K562 (cell line): ENCODE results near the gene SETD1B. TPM values are rescaled to one million over a fixed set of nuclear protein-coding genes. Genes with fewer than 3 reads are reported as not detected.

Source experiments
- ATAC-seq: fragments of 200-7000 bp; cut with Tn5 transposase; 3 replicates; pipeline ENCODE4 v1.9.1; 2020; ENCODE audit warnings: moderate library complexity
- BruUV-seq: library from RNA; stranded (reverse); fragments of 400-500 nt; replicated peaks from 2 replicates; lab custom pipeline; 2021; lab: Mats Ljungman, UMichigan
- CTCF ChIA-PET: fragments of 300-600 bp; formaldehyde crosslinking; extraction: SDS; loops from one replicate; lab custom pipeline; 2021; ENCODE audit warnings: low intra/inter-chr PET ratio; lab: Yijun Ruan, JAX
- POLR2A ChIA-PET: fragments of 300-600, 350-650 bp; sonication (Branson Sonifier 250); formaldehyde crosslinking; extraction: SDS; loops from one replicate; lab custom pipeline; 2021; ENCODE audit warnings: antibody characterized with exemption, inconsistent platforms; lab: Yijun Ruan, JAX
- DNase-seq, 4 experiments: peaks; one replicate each; pipeline versions ENCODE4 v3.0.0 to v3.0.0-alpha.2; 2011 to 2018; ENCODE audit warnings: low spot score in 3 of 4, mixed read lengths in 3 of 4; ENCODE audit errors: extremely low read depth in 1 of 4
- FAIRE-seq: peaks from 2 replicates; lab custom pipeline; 2011; peaks lifted over from hg19 to GRCh38; lab: Jason Lieb, UNC
- H2AFZ ChIP-seq: 2 replicates; pipeline ENCODE4 v1.6.0; 2011; ENCODE audit warnings: low read depth, low read length, control low read depth, inconsistent platforms
- H3K27ac ChIP-seq: fragments of 200-600 bp; 3 replicates; pipeline ENCODE4 v1.8.0; 2011; ENCODE audit warnings: low read depth, mild to moderate bottlenecking, control low read depth, inconsistent platforms, low read length, moderate library complexity, mixed read lengths; ENCODE audit errors: extremely low read depth
- H3K27me3 ChIP-seq, 2 experiments: fragments of 300-600 bp in 1 of 2; 2 replicates in 1 of 2; 3 replicates in 1 of 2; pipeline versions ENCODE4 v1.6.0 to v1.8.0; 2011; ENCODE audit warnings: inconsistent platforms in 2 of 2, low read length in 2 of 2, mild to moderate bottlenecking in 1 of 2, mixed read lengths in 1 of 2, moderate library complexity in 1 of 2; ENCODE audit not compliant: control insufficient read depth in 2 of 2, insufficient read depth in 2 of 2
- H3K36me3 ChIP-seq: fragments of 300-600 bp; 3 replicates; pipeline ENCODE4 v1.8.0; 2011; ENCODE audit warnings: mild to moderate bottlenecking, low read length, inconsistent platforms; ENCODE audit not compliant: control insufficient read depth, insufficient read depth
- H3K4me1 ChIP-seq, 2 experiments: fragments of 200-600 bp in 1 of 2; replicated peaks in 1 of 2; 2 replicates in 1 of 2; 3 replicates in 1 of 2; pipeline versions ENCODE4 v1.5.1 to v1.8.0; 2011; ENCODE audit warnings: inconsistent platforms in 2 of 2, low read length in 2 of 2, mild to moderate bottlenecking in 1 of 2, mixed read lengths in 1 of 2, moderate library complexity in 1 of 2; ENCODE audit not compliant: control insufficient read depth in 2 of 2, insufficient read depth in 2 of 2
- H3K4me2 ChIP-seq: 2 replicates; pipeline ENCODE4 v1.6.1; 2011; ENCODE audit warnings: low read length, control low read depth, inconsistent platforms, mixed read lengths; ENCODE audit not compliant: insufficient read depth
- H3K4me3 ChIP-seq: fragments of 200-600 bp; sonication (generic), shearing (Covaris generic); 2 replicates; pipeline ENCODE4 v1.5.1; 2016; ENCODE audit warnings: control low read depth, inconsistent platforms
- H3K79me2 ChIP-seq: fragments of 200-600 bp; 3 replicates; pipeline ENCODE4 v1.8.0; 2011; ENCODE audit warnings: low read length, inconsistent platforms; ENCODE audit not compliant: control insufficient read depth, insufficient read depth
- H3K9ac ChIP-seq, 2 experiments: 2 replicates each; pipeline versions ENCODE4 v1.6.0 to v1.6.1; 2011; ENCODE audit warnings: low read depth in 2 of 2, low read length in 2 of 2, control low read depth in 1 of 2, inconsistent platforms in 1 of 2, mild to moderate bottlenecking in 1 of 2, mixed read lengths in 1 of 2; ENCODE audit not compliant: insufficient read depth in 1 of 2
- H3K9me1 ChIP-seq: one replicate; pipeline ENCODE4 v1.6.0; 2011; ENCODE audit warnings: inconsistent platforms, mild to moderate bottlenecking, low read length, moderate library complexity; ENCODE audit not compliant: control insufficient read depth, insufficient read depth
- H3K9me3 ChIP-seq: replicated peaks from 2 replicates; pipeline ENCODE4 v1.5.1; 2011; ENCODE audit warnings: low read depth, low read length, inconsistent platforms; ENCODE audit not compliant: control insufficient read depth, insufficient read depth
- H4K20me1 ChIP-seq: replicated peaks from 2 replicates; pipeline ENCODE4 v1.6.1; 2011; ENCODE audit warnings: low read length, inconsistent platforms, mixed read lengths; ENCODE audit not compliant: control insufficient read depth, insufficient read depth
- BHLHE40 ChIP-seq: IDR thresholded peaks from 2 replicates; pipeline ENCODE4 v1.6.1; 2011; ENCODE audit warnings: low read length, improper control_type of control experiment
- CHCHD3 ChIP-seq: fragments of 250-450 bp; sonication (Bioruptor Pico); IDR thresholded peaks from 2 replicates; pipeline ENCODE4 v2.1.2; 2022; ENCODE audit warnings: mild to moderate bottlenecking
- COPS2 ChIP-seq: fragments of 450-650 bp; conservative IDR thresholded peaks from 2 replicates; pipeline ENCODE4 v1.6.1; 2016; ENCODE audit warnings: mild to moderate bottlenecking, moderate library complexity
- CREB1 ChIP-seq, 2 experiments: sonication (generic) in 1 of 2; formaldehyde crosslinking in 1 of 2; IDR thresholded peaks; 2 replicates each; pipeline versions ENCODE4 v1.6.1 to v1.8.0; 2012 to 2022; ENCODE audit warnings: inconsistent platforms in 1 of 2, mild to moderate bottlenecking in 1 of 2, missing genetic modification reagents in 1 of 2, moderate library complexity in 1 of 2
- IFI16 ChIP-seq: fragments of 250-450 bp; sonication (Bioruptor Pico); IDR thresholded peaks from 2 replicates; pipeline ENCODE4 v2.1.2; 2022; ENCODE audit warnings: mild to moderate bottlenecking, inconsistent platforms
- JUND ChIP-seq, 2 experiments: IDR thresholded peaks; 2 replicates in 1 of 2; 3 replicates in 1 of 2; pipeline ENCODE4 v1.6.1; 2011; ENCODE audit warnings: borderline replicate concordance in 2 of 2, low read depth in 2 of 2, low read length in 2 of 2, improper control_type of control experiment in 1 of 2, missing biosample characterization in 1 of 2, missing genetic modification characterization in 1 of 2, missing genetic modification reagents in 1 of 2
- MEIS2 ChIP-seq: fragments of 450-650 bp; IDR thresholded peaks from 2 replicates; pipeline ENCODE4 v1.6.1; 2014; ENCODE audit warnings: mild to moderate bottlenecking; ENCODE audit not compliant: partially characterized antibody
- PCBP2 ChIP-seq: fragments of 200-400 bp; formaldehyde crosslinking; IDR thresholded peaks from 2 replicates; pipeline ENCODE4 v1.6.1; 2018; ENCODE audit warnings: low read length, low read depth, mild to moderate bottlenecking, moderate library complexity; ENCODE audit not compliant: poor library complexity, severe bottlenecking
- TAF7 ChIP-seq: fragments of 450-650 bp; IDR thresholded peaks from 2 replicates; pipeline ENCODE4 v1.6.1; 2016; ENCODE audit warnings: missing genetic modification characterization, missing compliant biosample characterization
- ZNF780A ChIP-seq: fragments of 250-450 bp; sonication (Bioruptor Pico); IDR thresholded peaks from 2 replicates; pipeline ENCODE4 v1.5.0; 2021; ENCODE audit warnings: mild to moderate bottlenecking
- WGBS: fragments of 100-300 bp; shearing (Covaris generic); methylation state at CpG from one replicate; pipeline ENCODE4 v1.1.6; 2016; ENCODE audit warnings: low coverage, mixed read lengths; ENCODE audit not compliant: insufficient coverage; ENCODE audit errors: missing lambda C conversion rate; 5-methylcytosine and 5-hydroxymethylcytosine counted together
- in situ Hi-C: fragments of 300-500 bp; cut with MboI; formaldehyde crosslinking; loops from 4 replicates; pipeline ENCODE4 v1.15.0; 2018; ENCODE audit warnings: inconsistent platforms, mixed read lengths
- intact Hi-C: fragments of 100-400 bp; cut with micrococcal nuclease; formaldehyde crosslinking; loops from 2 replicates; pipeline ENCODE4 v1.14.2; 2022
- polyA plus RNA-seq, 8 experiments: library from polyadenylated mRNA; depleted of rRNA in 4 of 8; stranded (reverse) in 5 of 8; unstranded in 3 of 8; fragments of >200 nt; fragmentation: Nextera tagmentation in 2 of 8; fragmentation: Illumina TruSeq in 1 of 8; extraction: Ambion mirVana in 2 of 8; extraction: Trizol in 1 of 8; gene quantifications; 2 replicates each; pipeline versions ENCODE4 v1.2.1 to v1.2.3, GENCODE V29; 2011 to 2014; ENCODE audit warnings: inconsistent platforms in 1 of 8, missing spikeins in 1 of 8
- total RNA-seq, 7 experiments: library from RNA; depleted of rRNA in 6 of 7; stranded (reverse); fragments of >200 nt in 6 of 7; fragmentation: Illumina TruSeq in 2 of 7; extraction: Trizol in 2 of 7; gene quantifications; 2 replicates each; pipeline versions ENCODE4 v1.2.1 to v1.2.3, GENCODE V29; 2011 to 2021; ENCODE audit warnings: low replicate concordance in 1 of 7
- TF ChIP-seq, protein P1 (sequence below): fragments of 250-450 bp; sonication (Bioruptor Pico); IDR thresholded peaks from 2 replicates; pipeline ENCODE4 v1.8.0; 2022; ENCODE audit warnings: moderate library complexity, mild to moderate bottlenecking, inconsistent platforms
- TF ChIP-seq, protein P2 (sequence below): fragments of 250-450 bp; sonication (Bioruptor Pico); IDR thresholded peaks from 2 replicates; pipeline ENCODE4 v1.9.0; 2021; ENCODE audit warnings: mild to moderate bottlenecking
- TF ChIP-seq, protein P3 (sequence below), 2 experiments: fragments of 450-650 bp in 1 of 2; sonication (generic) in 1 of 2; formaldehyde crosslinking in 1 of 2; IDR thresholded peaks in 1 of 2; conservative IDR thresholded peaks in 1 of 2; 2 replicates each; pipeline versions ENCODE4 v1.6.1 to v1.8.1; 2016 to 2023; ENCODE audit warnings: mild to moderate bottlenecking in 2 of 2, moderate library complexity in 2 of 2, inconsistent platforms in 1 of 2, missing genetic modification reagents in 1 of 2

Gene SETD1B
- total and polyA plus RNA-seq, 9 of the 15 experiments (the other 6 are each of a cell fraction or from before 2014, with no cell fraction given): 0.48 to 26.6 (median 2.3) TPM

DNA sequence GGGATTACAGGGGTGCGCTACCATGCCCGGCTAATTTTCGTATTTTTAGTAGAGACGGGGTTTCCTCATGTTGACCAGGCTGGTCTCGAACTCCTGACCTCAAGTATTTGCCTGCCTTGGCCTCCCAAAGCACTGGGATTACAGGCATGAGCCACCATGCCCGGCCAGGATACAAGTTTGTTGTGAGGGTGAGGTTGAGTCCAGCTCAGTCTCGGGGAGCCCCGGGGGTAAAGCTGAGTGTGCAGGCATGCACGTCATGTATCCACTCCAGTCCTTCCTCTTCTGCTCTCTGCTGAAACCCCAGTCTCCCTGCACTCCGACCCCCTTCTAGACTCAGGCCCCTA, 54.5 kb downstream of the SETD1B start (continued):
- no peak for TF ChIP-seq IFI16 (CRISPR knock-in tag)
- TF ChIP-seq CREB1 (IDR thresholded peaks at IDR 0.05): no peak
- TF ChIP-seq CREB1 (CRISPR knock-in tag; IDR thresholded peaks at IDR 0.05): no peak
- TF ChIP-seq, protein P1, sequence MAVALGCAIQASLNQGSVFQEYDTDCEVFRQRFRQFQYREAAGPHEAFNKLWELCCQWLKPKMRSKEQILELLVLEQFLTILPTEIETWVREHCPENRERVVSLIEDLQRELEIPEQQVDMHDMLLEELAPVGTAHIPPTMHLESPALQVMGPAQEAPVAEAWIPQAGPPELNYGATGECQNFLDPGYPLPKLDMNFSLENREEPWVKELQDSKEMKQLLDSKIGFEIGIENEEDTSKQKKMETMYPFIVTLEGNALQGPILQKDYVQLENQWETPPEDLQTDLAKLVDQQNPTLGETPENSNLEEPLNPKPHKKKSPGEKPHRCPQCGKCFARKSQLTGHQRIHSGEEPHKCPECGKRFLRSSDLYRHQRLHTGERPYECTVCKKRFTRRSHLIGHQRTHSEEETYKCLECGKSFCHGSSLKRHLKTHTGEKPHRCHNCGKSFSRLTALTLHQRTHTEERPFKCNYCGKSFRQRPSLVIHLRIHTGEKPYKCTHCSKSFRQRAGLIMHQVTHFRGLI (CRISPR knock-in tag): no peak
- TF ChIP-seq CHCHD3 (CRISPR knock-in tag): no peak
- TF ChIP-seq, protein P2, sequence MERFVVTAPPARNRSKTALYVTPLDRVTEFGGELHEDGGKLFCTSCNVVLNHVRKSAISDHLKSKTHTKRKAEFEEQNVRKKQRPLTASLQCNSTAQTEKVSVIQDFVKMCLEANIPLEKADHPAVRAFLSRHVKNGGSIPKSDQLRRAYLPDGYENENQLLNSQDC: no peak
- TF ChIP-seq PCBP2: no peak
- no peak for TF ChIP-seq TAF7 (tag)

DNA sequence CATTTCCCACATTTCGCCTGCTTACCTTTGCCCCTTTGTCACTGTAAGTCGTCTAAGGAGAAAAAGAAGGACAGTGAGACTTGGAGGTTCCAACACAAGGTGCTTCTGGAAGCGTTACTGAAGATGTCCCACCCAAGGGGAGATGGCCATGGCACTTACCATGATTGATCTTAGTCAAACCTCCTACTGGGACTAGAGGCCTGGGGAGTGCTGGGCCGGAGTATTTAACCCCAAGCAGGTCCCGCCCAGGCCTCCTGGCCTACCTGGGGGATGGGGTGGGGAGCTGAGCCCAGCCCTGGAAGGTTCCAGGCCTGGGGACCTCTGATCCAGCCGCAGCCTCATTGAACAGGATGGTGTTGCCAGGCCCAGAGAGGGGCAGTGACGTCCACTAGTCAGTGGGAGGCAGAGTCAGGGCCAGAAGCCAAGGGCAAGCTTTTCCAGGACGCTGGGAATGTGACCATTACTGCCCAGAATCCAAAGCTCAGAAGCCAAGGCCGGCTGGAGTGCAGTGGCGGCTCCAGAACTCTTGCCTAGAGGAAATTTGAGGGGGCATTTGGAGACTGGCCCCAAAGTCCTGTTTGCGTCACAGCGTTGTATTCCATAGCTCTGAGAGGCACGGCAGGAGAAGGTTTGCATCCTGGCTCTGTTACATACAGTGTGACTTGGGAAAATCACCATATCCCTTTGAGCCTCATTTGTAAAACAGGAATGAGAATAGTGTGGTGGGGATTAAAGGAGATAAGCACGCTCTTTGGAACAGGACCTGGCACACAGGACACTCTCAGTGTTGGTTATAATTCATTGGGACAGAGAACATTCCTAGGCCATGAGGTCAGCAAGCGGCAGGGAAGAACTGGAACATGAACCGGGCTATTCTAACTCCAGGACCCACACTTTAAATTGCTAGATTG, 55.1 kb downstream of the SETD1B start, which contains the start of gene HPD:
Gene HPD, minus strand, starts transcription at position 198 of the 911 bp plus-strand sequence. Its CDS starts 36 bp downstream, at position 162.
- intact Hi-C loops: no loop called here
- in situ Hi-C loops: no loop called here
- peak; percentile 22; the same call in 1 of the 2 replicates for TF ChIP-seq JUND (IDR thresholded peaks at IDR 0.05; ENCODE audit: borderline replicate concordance, low read depth, low read length)
- TF ChIP-seq JUND (tag; IDR thresholded peaks at IDR 0.05; ENCODE audit: borderline replicate concordance, low read depth, low read length): no peak
- TF ChIP-seq ZNF780A (CRISPR knock-in tag): no peak
- peak; percentile 31 for TF ChIP-seq MEIS2
- TF ChIP-seq COPS2: no peak
- TF ChIP-seq, protein P3, sequence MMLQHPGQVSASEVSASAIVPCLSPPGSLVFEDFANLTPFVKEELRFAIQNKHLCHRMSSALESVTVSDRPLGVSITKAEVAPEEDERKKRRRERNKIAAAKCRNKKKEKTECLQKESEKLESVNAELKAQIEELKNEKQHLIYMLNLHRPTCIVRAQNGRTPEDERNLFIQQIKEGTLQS (IDR thresholded peaks at IDR 0.05): peak; percentile 70
- TF ChIP-seq, protein P3 (CRISPR knock-in tag; conservative IDR thresholded peaks at IDR 0.05): no peak
- no peak for TF ChIP-seq BHLHE40
- Histone ChIP-seq H2AFZ (no peak within 1 kb of the TSS), H3K9ac (peak within 1 kb of the TSS in 1 of 2 experiments; percentile 80; a peak in 2 of 4 replicates), H3K9me1 (no peaks in the 10 kb centered on the region), H3K79me2 (no peaks in the 10 kb centered on the region), H3K36me3 (no peaks in the 10 kb centered on the region), H3K27me3 (peaks cover 0 to 8% of the 10 kb centered on the region in 2 experiments; a peak in 1 of 5 replicates), H3K4me1 (peaks cover 8 to 14% of the 10 kb centered on the region in 2 experiments; a peak in 4 of 5 replicates), H4K20me1 (no peaks in the 10 kb centered on the region), H3K27ac (no peak within 1 kb of the TSS), H3K4me2 (no peak within 1 kb of the TSS), H3K4me3 (no peak within 1 kb of the TSS), H3K9me3 (no peaks in the 10 kb centered on the region)
- FAIRE-seq (no peak), ATAC-seq (no peak), DNase-seq (no peak)
- CTCF ChIA-PET: no interaction called here
- WGBS: 47% methylated on average over 16 of the region's 16 CpGs
- POLR2A ChIA-PET: interaction anchor here (0.6 kb wide), 1 partner anchor 31 kb away, joined by 3 read pairs; no protein-coding TSS in a partner anchor
- no TSS peak for BruUV-seq
